ENCODE measurements around the gene RPS27.

RPS27 gene

GRCh38 chr1:153990468-153991150, at the start of gene RPS27:
TSS of gene RPS27 (plus strand) at chr1:153990762. CDS start at chr1:153990797, 35 bp downstream.
- H3K4me3 ChIP-seq (ENCODE audit: low read length in 2 of 2), result peak within 1 kb of the TSS; percentile 67 to 99
- H3K9me3 ChIP-seq (ENCODE audit: control insufficient read depth in 2 of 2, low read length in 2 of 2), result no peaks in the 10 kb centered on the region
- peaks cover 11 to 18% of the 10 kb centered on the region in 2 donors for H3K36me3 ChIP-seq (ENCODE audit: control insufficient read depth in 2 of 2, insufficient read depth in 2 of 2, low read length in 2 of 2)
- peak within 1 kb of the TSS; percentile 96 for H3K27ac ChIP-seq (ENCODE audit: low read length)
- peak within 1 kb of the TSS; percentile 87 to 98 for H3K9ac ChIP-seq (ENCODE audit: low read length in 2 of 2)
- peaks cover 26% of the 10 kb centered on the region for H3K4me1 ChIP-seq (ENCODE audit: control insufficient read depth, insufficient read depth, low read length)
- H3K27me3 ChIP-seq (ENCODE audit: control insufficient read depth in 1 of 2, insufficient read depth in 2 of 2, low read length in 2 of 2), result no peaks in the 10 kb centered on the region

GRCh38 chr1:153941826-153942725, 48.5 kb upstream of the RPS27 start:
- Histone ChIP-seq H3K9me3 (ENCODE audit: control insufficient read depth in 2 of 2, low read length in 2 of 2) (no peaks in the 10 kb centered on the region), H3K4me3 (ENCODE audit: low read length in 2 of 2) (no peak overlapping the region), H3K4me1 (ENCODE audit: control insufficient read depth, insufficient read depth, low read length) (peaks cover 21% of the 10 kb centered on the region), H3K27ac (ENCODE audit: low read length) (no peak overlapping the region), H3K9ac (ENCODE audit: low read length in 2 of 2) (no peak overlapping the region), H3K27me3 (ENCODE audit: control insufficient read depth in 1 of 2, insufficient read depth in 2 of 2, low read length in 2 of 2) (no peaks in the 10 kb centered on the region), H3K36me3 (ENCODE audit: control insufficient read depth in 2 of 2, insufficient read depth in 2 of 2, low read length in 2 of 2) (peaks cover 23 to 36% of the 10 kb centered on the region in 2 donors)

GRCh38 chr1:153942766-153943549, 47.6 kb upstream of the RPS27 start:
- H3K4me1 ChIP-seq (ENCODE audit: control insufficient read depth, insufficient read depth, low read length), result peaks cover 22% of the 10 kb centered on the region
- no peaks in the 10 kb centered on the region for H3K27me3 ChIP-seq (ENCODE audit: control insufficient read depth in 1 of 2, insufficient read depth in 2 of 2, low read length in 2 of 2)
- H3K27ac ChIP-seq (ENCODE audit: low read length), result no peak overlapping the region
- no peak overlapping the region for H3K9ac ChIP-seq (ENCODE audit: low read length in 2 of 2)
- H3K36me3 ChIP-seq (ENCODE audit: control insufficient read depth in 2 of 2, insufficient read depth in 2 of 2, low read length in 2 of 2), result peaks cover 21 to 30% of the 10 kb centered on the region in 2 donors
- no peak overlapping the region for H3K4me3 ChIP-seq (ENCODE audit: low read length in 2 of 2)
- H3K9me3 ChIP-seq (ENCODE audit: control insufficient read depth in 2 of 2, low read length in 2 of 2), result no peaks in the 10 kb centered on the region

GRCh38 chr1:153944005-153944826, 46.3 kb upstream of the RPS27 start:
- Histone ChIP-seq H3K27me3 (ENCODE audit: control insufficient read depth in 1 of 2, insufficient read depth in 2 of 2, low read length in 2 of 2) (no peaks in the 10 kb centered on the region), H3K36me3 (ENCODE audit: control insufficient read depth in 2 of 2, insufficient read depth in 2 of 2, low read length in 2 of 2) (peaks cover 31 to 38% of the 10 kb centered on the region in 2 donors), H3K4me3 (ENCODE audit: low read length in 2 of 2) (peak overlapping the region; percentile 85 to 89), H3K4me1 (ENCODE audit: control insufficient read depth, insufficient read depth, low read length) (peaks cover 22% of the 10 kb centered on the region), H3K27ac (ENCODE audit: low read length) (peak overlapping the region; percentile 90), H3K9ac (ENCODE audit: low read length in 2 of 2) (peak overlapping the region in 1 of 2 donors; percentile 91), H3K9me3 (ENCODE audit: control insufficient read depth in 2 of 2, low read length in 2 of 2) (no peaks in the 10 kb centered on the region)

- Histone ChIP-seq H3K27me3 (ENCODE audit: control insufficient read depth in 1 of 2, insufficient read depth in 2 of 2, low read length in 2 of 2) (no peaks in the 10 kb centered on the region), H3K36me3 (ENCODE audit: control insufficient read depth in 2 of 2, insufficient read depth in 2 of 2, low read length in 2 of 2) (peaks cover 33 to 34% of the 10 kb centered on the region in 2 donors), H3K4me3 (ENCODE audit: low read length in 2 of 2) (peak overlapping the region; percentile 85 to 89), H3K27ac (ENCODE audit: low read length) (peak overlapping the region; percentile 90), H3K4me1 (ENCODE audit: control insufficient read depth, insufficient read depth, low read length) (peaks cover 22% of the 10 kb centered on the region), H3K9me3 (ENCODE audit: control insufficient read depth in 2 of 2, low read length in 2 of 2) (no peaks in the 10 kb centered on the region), H3K9ac (ENCODE audit: low read length in 2 of 2) (peak overlapping the region; percentile 42 to 91)
These were observed 45.8 kb upstream of the RPS27 start for GRCh38 chr1:153944827-153945117.

GRCh38 chr1:153945131-153945794, 45.3 kb upstream of the RPS27 start:
- Histone ChIP-seq H3K4me3 (ENCODE audit: low read length in 2 of 2) (peak overlapping the region; percentile 85 to 89), H3K4me1 (ENCODE audit: control insufficient read depth, insufficient read depth, low read length) (peaks cover 21% of the 10 kb centered on the region), H3K36me3 (ENCODE audit: control insufficient read depth in 2 of 2, insufficient read depth in 2 of 2, low read length in 2 of 2) (peaks cover 33 to 38% of the 10 kb centered on the region in 2 donors), H3K27ac (ENCODE audit: low read length) (peak overlapping the region; percentile 90), H3K9ac (ENCODE audit: low read length in 2 of 2) (peak overlapping the region; percentile 87 to 91), H3K27me3 (ENCODE audit: control insufficient read depth in 1 of 2, insufficient read depth in 2 of 2, low read length in 2 of 2) (no peaks in the 10 kb centered on the region), H3K9me3 (ENCODE audit: control insufficient read depth in 2 of 2, low read length in 2 of 2) (no peaks in the 10 kb centered on the region)

GRCh38 chr1:153945795-153946621, 44.6 kb upstream of the RPS27 start:
- H3K4me3 ChIP-seq (ENCODE audit: low read length in 2 of 2), result peak overlapping the region; percentile 85 to 89
- H3K9ac ChIP-seq (ENCODE audit: low read length in 2 of 2), result peak overlapping the region; percentile 87 to 91
- H3K27ac ChIP-seq (ENCODE audit: low read length), result peak overlapping the region; percentile 90
- H3K36me3 ChIP-seq (ENCODE audit: control insufficient read depth in 2 of 2, insufficient read depth in 2 of 2, low read length in 2 of 2), result peaks cover 37 to 38% of the 10 kb centered on the region in 2 donors
- H3K4me1 ChIP-seq (ENCODE audit: control insufficient read depth, insufficient read depth, low read length), result peaks cover 18% of the 10 kb centered on the region
- no peaks in the 10 kb centered on the region for H3K9me3 ChIP-seq (ENCODE audit: control insufficient read depth in 2 of 2, low read length in 2 of 2)
- no peaks in the 10 kb centered on the region for H3K27me3 ChIP-seq (ENCODE audit: control insufficient read depth in 1 of 2, insufficient read depth in 2 of 2, low read length in 2 of 2)

GRCh38 chr1:153946622-153947241, 43.8 kb upstream of the RPS27 start, which contains the start of gene DENND4B:
TSS of gene DENND4B (minus strand) at chr1:153946718. CDS start at chr1:153944374, 2,344 bp downstream.
- H3K4me3 ChIP-seq (ENCODE audit: low read length in 2 of 2), result peak within 1 kb of the TSS; percentile 85 to 89
- no peaks in the 10 kb centered on the region for H3K27me3 ChIP-seq (ENCODE audit: control insufficient read depth in 1 of 2, insufficient read depth in 2 of 2, low read length in 2 of 2)
- H3K9me3 ChIP-seq (ENCODE audit: control insufficient read depth in 2 of 2, low read length in 2 of 2), result no peaks in the 10 kb centered on the region
- H3K4me1 ChIP-seq (ENCODE audit: control insufficient read depth, insufficient read depth, low read length), result peaks cover 18% of the 10 kb centered on the region
- peak within 1 kb of the TSS; percentile 90 for H3K27ac ChIP-seq (ENCODE audit: low read length)
- H3K9ac ChIP-seq (ENCODE audit: low read length in 2 of 2), result peak within 1 kb of the TSS; percentile 87 to 91
- peaks cover 39 to 44% of the 10 kb centered on the region in 2 donors for H3K36me3 ChIP-seq (ENCODE audit: control insufficient read depth in 2 of 2, insufficient read depth in 2 of 2, low read length in 2 of 2)

- H3K27me3 ChIP-seq (ENCODE audit: control insufficient read depth in 1 of 2, insufficient read depth in 2 of 2, low read length in 2 of 2), result no peaks in the 10 kb centered on the region
- H3K27ac ChIP-seq (ENCODE audit: low read length), result no peak overlapping the region
- peaks cover 16% of the 10 kb centered on the region for H3K4me1 ChIP-seq (ENCODE audit: control insufficient read depth, insufficient read depth, low read length)
- H3K9me3 ChIP-seq (ENCODE audit: control insufficient read depth in 2 of 2, low read length in 2 of 2), result no peaks in the 10 kb centered on the region
- peaks cover 49 to 54% of the 10 kb centered on the region in 2 donors for H3K36me3 ChIP-seq (ENCODE audit: control insufficient read depth in 2 of 2, insufficient read depth in 2 of 2, low read length in 2 of 2)
- no peak overlapping the region for H3K4me3 ChIP-seq (ENCODE audit: low read length in 2 of 2)
- H3K9ac ChIP-seq (ENCODE audit: low read length in 2 of 2), result no peak overlapping the region
These were observed 39.4 kb upstream of the RPS27 start for GRCh38 chr1:153951183-153951582.

Data from stomach smooth muscle (tissue), 2 donors.